ENCODE data around the gene FRMD8.

The FRMD8 gene

DNA sequence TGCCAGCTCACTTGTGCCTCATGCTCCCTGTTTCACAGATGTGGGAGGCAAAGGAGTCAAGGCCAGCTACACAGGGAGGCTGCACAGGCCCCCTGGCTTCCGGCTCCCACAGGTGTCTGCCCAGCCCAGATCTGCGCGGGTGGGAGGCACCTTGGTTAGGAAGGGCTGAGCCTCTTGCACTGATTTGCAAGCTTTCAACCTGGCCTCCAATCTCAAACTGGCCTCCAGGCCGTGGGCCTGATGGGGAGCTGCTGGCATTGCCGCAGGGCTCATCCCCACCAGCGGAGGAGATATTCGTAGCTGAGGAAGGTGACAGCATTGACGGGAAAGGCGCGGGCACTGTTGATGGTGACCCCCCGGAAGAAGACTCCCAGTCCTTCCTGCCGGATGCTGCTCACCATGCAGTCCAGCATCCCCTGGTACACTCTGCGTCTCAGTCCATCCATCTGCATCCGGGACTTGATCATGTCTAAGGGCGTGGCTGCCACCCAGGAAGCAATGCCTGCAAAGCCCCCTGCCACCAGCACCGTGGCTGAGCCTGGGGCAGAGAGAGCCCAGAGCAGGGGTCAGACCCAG lies 10.2 kb upstream of the FRMD8 start:
- no peak for DNase-seq

DNA sequence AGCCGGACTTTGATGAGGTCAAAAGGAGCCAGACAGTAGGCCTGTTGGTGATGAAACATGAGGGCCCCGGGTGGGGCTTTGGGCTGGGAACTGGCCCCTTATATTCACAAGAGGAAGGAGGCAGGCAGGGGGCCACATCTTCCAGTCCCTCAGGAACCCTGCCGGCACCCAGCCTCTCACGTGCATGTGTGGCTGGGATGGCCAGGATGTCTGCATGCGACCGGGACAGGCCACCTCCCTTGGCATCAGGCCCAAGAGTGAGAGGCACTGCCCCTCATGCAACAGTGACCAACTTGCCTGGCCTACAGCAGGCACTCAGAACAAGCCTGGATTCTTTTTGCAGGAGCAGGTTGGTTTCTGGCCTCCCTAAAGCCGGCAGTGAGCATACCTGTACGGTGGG lies 9.4 kb upstream of the FRMD8 start:
- no peak for DNase-seq

DNA sequence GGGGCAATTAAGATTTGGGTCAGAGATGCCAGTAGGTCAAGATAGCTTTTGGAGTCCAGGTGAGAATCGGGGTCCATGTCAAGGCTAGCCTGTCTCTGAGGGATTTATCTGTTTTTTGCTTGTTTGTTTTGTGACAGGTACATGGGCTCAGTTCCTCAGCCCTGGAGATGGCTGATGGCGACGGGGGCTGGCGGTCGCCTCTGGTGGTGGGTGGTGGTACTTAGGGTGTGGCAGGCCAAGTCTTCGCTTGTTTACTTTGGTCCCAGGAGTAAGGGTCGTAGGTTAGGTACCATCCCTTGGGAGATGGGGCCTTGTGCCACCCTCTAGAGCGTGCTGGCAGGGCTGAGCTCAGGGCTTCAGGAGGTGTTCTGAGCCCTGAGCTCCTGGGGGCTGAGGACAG lies 8.7 kb upstream of the FRMD8 start:
- DNase-seq = no peak

DNA sequence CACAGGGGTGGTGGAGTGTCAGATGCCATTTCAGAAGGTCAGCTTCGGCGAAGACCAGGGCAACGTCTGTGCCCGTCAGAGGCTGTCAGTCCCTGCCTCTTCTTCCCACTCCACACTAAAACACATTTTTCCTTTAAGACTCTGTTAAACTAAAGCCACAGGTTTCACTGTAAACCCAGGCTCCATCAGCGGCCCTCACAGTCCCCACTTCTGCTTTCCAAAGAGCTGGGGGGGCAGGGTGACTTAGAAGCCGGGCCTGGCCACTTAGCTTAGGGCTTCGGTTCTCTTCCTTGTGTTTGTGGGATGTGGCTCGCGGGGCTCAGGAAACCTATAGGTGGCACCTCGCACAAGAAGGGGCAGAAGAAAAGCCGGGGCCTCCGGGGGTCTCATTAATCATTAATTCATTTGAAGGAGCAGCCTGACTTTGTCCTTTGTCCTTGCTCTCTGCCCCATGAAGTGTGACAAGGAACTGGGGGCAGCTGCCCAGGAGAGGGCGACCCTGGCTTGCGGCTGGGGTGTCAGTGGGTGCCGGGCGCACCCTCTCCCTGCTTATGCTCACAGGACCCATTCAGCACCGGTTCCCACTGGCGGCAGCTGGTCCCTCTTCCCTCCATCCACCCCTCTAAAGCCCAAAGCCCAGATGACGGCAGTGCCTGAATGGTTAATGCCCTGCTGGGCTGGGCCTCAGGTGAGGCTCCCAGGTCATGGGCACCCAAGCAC lies 8.1 kb upstream of the FRMD8 start:
- DNase-seq = no peak

DNA sequence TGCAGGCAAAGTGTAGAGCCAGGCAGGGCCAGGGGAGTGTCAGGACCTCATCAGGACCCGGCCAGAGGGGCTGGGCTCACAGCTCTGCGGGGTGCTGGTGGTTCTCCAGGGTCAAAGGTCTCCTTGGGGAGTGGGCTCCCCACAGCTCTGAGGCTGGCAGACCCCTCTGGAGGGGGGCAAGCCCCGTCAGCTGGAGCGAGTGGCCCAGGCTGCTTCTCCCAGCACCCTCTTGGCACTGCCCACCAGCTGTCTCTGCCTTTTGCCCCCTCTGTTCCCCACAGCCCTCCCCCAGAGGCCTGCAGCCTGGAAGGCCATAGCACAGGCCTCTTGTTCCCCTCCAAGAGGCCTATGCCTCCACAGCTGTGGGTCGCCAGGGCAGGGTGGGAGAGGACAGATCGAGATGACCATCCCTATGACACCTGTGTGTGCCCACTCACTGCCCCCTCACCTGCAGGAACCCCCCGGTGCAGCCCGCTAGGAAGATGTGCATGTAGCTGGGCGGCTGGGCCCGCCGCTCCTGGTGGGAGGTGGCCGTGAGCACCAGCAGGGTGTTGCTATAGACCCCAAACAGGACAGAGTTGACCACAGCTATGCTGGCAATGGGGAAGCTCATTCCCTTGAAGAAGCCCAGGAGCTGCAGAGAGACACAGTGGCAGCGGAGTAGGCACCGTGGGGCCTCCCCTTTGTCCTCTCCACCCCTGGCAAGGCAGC lies 7.4 kb upstream of the FRMD8 start:
- no peak for DNase-seq

DNA sequence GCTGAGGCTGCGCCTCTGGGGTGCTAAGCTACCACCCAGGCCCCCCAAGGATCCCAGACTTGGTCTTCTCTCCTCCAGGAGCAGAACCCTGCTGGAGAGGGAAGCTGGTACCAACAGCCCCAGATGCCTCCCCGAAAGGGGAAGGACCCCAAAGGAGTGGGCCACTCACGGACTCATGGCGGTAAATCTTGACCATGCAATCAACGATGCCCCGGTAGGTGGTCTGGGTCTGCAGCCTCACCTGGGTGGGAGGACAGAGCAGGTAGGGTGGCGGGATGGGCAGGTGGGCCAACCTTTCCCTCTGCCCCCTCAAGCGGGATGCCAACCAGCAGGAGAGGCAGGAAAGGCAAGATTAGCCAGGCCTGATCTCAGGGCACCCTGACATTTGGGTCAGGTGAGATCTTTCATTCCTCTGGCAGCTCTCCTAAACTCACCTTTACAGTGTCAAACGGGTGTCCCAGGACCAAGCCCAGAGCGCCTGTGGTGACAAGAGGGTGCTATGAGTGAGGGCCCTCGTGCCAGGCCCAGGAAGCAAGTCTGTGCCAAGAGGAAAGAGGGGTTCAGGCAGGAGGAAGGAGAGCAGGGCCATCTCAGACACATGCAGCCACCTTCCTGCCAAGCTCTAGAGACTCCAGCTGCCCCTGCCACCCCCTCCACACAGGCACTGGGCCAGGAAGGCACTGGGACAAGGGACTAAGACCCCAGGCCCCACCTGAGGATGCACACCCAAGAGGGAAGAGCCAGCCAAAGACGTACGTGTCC lies 6.6 kb upstream of the FRMD8 start:
- no peak for DNase-seq

DNA sequence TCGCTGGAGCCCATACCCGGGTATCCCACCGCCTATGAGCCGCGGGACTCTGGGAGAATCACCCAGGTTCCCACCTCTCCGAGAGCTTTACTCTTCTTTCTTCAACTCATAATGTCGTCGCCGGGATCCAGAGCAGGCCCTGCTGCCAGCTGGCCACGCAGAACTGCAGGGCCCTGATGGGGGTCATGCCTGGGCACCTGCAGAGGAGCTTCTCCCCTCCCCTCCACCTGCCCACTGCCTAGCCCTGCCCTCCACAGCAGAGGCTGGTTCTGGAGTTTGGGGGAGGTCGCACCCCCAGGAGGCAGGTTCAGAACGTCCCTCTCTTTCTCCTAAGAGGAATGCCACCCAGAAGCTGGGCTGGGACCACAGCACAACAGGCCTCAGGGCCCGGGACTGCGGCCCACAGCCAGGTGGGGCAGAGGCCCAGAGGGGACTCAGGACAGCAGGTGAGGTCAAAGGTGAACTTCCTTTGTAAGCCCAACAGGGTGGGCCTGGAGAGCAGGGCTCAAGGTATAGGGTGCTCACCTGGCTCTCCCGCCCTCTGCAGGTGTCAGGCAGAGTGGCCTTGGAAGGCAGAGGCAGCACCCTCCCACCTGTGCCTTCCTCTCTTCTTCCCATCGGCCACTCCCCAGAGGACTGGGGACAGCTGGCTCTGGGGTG lies 5.8 kb upstream of the FRMD8 start:
- no peak for DNase-seq

DNA sequence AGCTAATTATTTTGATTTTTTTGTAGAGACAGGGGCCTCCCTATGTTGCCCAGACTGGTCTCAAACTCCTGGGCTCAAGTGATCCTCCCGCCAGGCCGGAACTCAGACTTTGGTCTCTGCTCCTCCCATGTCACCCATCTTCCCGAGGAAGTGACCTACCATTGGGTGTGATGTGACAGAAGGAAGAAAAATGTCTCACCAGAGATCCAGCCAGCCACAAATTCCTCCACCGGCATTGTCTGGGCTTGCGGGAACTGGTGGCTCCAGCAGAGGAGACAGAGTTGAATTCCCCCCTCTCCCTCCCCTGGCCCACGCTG lies 4.8 kb upstream of the FRMD8 start:
- no peak for DNase-seq

DNA sequence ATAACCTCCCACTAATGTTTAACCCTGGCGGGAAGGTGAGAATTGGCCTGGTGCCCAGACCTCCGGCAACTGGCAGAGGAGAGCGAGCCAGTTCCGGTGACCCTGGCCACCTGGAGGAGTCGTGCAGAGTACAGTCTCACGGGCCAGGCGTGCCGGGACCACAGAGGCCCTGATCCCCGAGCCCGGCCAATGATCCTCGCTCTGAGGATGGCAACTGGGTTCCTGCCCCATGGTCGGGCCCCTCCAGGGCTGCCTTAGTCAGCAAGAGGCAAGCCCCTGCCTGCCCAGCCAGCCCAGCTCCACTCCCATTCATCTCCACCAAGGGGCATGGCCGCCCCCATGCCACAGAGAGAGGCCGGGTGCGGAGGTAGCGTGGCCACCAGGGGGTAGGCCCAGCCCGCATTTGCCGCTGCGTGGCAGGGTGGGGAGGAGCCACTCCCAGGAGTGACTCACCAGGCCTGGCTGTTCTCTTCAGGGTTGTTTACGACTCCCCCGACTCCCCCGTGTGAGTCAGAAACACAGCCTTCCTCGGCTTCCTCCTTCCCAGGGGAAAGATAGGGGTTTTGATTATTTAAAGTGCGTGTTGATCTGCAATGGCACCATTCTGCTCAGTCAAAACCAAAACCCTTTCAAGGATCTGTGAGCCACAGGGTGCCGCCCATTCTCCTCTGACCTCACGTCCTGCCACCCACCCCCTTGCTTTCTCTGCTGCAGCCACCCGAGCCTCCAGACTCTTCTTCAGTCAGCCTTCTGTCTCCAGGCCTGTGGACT lies 4.2 kb upstream of the FRMD8 start, which contains the start of gene SLC25A45:
TSS of gene SLC25A45 (minus strand) at position 614 of the 771 bp plus-strand sequence. CDS start 695 bp downstream, outside the sequence.
- peak; percentile 91 for DNase-seq

DNA sequence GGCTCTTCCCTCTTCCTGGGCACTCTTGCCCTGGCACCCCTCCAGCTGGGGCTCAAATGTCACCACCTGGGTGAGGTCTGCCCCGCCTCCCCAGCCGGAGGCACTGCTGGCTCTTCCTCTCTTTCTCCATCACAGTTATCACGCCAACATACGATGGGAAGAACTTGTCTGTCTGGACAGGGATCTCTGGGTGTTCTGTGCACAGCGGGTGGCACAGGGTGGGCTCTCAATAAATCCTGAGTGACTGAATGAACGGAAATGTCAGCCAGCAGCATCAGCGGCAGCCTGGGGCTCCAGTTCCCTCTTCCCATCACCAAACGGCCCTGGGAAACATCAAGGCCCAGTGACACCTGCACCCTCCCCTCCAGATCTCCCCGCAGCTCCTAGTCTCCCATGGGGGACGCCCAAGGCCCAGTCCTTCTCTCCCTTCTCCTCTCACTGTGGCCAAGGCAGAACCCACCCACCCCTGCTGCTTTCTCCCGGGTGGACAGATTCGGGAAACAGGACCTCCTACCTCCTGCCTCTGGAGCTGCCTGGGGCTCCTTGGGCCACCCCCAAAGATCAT lies 3.6 kb upstream of the FRMD8 start:
- DNase-seq = no peak

DNA sequence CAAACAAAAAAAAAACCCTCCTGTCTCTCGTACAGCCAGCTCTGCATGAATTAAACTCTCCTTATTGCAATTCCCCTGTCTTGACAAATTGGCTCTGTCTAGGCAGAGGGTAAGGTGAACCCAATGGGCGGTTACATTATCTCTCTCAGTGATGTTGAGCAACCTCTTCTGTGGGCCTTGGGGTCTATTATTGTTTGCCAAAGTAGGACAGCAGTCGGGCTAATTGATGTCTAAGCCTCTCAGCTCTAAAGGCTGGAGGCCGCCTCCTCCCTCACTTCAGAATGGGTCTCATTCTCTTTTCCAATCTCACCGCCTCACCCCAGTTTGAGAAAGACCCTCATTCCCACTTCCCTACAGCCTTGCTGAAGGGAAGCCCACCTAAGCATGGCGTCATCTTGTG lies 2.7 kb upstream of the FRMD8 start:
- no peak for DNase-seq

DNA sequence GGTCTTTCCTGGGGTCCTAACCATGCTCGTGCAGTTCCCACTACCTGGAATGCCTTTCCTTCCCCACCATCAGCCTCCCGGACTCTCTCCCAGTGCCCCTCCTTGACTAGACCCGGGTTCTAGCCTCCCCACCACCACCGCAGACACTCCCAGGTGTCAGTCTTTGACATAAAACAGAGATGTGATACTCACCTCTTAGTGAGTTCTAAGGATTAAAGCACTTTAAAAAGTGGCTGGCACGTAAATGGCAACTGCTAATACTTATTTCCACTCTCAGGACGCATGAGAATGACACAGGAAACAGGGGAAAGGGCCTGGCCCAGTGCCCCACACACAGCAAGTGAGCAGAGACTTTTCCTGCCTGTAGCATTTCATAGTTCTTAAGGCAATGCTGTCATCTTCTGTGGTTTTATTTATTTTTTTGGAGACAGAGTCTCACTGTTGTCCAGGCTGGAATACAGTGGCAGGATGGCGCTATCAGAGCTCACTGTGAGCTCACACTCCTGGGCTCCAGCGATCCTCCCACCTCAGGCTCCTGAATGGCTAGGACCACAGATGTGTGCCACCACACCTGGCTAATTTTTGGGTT lies 2.0 kb upstream of the FRMD8 start:
- DNase-seq = no peak

DNA sequence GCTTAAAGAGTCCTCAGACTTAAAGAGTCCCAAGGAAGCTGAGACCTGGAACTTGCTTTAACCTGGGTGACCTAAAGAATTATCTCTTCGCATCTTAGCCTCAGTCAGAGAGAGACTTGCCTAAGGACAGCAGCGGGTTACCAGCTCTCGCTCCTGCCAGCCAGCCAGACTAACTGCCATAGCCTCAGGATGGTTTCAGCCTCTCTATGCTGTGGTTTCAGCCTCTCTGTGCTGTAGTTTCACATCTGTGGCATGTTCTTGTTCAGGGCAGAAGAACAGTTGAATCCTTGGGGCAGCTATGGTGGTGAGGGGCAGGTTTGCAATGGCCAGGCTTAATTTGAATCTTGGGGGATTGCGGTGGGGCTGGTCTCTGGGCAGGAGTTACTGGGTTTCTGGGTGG lies 2.3 kb downstream of the FRMD8 start:
- DNase-seq = no peak

DNA sequence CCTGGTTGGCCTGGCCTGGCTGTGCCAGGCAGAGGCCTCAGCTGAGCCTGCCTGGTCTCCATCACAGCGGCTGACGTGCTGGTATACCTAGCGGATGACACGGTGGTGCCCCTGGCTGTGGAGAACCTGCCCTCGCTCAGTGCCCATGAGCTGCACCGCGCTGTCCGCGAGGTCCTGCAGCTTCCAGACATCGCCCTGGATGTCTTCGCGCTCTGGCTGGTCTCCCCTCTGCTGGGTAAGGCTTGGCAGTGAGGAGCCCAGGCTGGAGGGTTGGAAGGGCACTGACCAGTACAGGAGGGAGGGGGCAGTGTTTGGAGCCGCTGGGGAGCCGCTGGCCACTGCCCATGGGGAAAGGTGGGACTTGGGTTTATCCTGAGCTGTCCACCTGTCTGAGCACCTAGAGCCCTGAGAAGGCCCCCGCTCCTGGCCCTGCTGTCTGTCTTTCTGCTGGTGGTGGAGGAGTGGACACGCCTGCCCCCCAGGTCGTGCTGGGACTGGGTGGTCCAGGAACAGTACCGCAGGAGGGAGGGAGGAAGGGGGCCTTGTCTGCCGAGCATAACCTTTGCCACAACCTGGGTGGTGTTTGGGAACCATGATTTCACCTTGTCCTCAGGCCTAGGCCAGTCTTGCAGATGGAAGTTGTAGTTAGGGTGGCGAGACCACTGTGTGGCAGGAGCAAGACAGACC lies 3.0 kb downstream of the FRMD8 start:
- no peak for DNase-seq

DNA sequence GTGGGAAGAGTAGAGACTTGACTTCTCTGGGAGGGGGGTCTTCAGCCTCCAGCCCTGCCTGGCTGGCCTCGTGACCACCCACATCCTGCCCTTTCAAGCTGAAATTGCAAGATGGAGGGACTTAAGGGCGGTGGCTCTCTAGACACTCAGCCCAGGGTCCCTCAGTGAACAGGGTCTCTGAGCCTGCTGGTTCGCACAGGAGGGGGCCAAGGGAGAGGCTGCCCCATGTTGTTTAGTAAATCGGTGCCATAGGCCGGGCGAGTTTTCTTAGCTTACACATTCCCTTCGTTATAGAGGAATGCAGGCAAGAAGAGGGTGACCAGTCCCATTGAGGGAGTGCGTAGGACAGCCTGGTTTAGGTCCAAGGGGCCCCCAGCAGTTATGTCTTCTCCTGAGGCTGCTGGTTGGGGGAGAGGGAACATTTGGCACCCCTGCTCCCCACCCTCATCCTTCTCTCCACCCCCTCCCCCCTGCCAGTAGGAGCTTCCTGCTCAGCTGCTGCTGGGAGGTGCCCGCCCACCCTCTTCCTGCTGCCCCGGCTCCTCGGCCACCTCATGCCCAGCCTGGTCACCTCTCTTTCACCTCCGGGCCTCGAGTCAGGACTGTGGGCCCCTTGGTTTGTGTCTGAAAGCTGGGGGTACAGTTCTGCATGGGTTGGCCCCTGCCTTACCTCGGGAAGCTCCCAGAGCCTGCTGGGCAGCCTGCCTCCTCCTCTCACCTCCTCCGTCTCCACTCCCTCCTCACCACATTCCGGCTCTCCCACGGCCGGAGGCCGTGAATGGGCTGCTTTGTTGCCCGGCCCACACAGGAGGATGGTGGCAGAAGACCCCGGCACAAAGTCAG lies 3.9 kb downstream of the FRMD8 start:
- DNase-seq = no peak

DNA sequence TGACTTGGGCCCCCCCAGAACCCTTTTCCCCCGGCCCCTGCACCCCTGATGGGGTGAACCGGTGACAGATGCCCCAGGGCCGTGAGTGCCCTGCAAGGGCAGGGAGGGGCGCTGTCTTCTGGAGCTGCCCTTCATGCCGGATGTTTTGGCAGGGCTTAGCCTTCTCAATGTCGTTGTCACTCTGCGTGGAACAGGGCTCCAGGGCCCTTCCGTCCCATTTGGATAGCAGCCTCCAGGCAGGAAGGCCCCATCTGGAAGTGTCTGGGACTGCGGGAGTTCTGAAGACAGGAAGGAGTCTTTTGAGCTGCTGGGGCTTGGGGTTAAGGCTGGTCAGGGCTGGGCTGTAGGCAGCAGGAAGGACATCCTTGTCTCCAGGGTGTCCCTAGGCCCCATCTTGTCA lies 4.6 kb downstream of the FRMD8 start:
- DNase-seq = no peak

DNA sequence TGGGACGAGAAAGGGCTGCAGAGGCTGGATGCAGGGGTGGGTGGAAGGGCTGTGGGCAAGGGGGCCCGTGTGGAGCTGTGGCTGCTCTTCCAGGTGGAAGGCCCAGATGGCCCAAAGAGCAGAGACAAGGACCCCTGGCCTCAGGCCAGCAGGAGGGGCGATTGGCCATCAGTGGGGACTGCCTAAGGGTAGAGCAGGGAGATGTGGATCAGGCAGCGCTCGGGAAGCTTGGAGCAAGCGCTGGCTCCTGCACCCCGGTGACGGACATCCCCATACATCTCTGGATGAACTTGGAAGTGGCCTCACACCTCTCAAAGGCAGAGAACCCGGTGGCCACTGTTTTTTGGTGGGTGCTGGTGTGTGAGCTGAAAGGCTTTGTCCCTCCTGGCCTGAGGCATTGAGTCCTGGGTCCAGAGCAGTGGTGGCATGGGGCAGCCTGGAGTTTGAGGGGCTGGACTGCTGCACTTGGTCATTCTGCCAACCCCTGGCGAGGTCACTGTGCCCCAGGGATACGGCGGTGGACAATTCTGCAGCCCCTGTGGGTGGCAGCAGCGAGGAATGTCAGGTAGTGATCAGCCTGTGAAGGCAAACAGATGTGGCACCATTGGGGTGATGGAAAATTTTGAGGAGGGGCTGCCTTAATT lies 5.9 kb downstream of the FRMD8 start:
- no peak for DNase-seq

DNA sequence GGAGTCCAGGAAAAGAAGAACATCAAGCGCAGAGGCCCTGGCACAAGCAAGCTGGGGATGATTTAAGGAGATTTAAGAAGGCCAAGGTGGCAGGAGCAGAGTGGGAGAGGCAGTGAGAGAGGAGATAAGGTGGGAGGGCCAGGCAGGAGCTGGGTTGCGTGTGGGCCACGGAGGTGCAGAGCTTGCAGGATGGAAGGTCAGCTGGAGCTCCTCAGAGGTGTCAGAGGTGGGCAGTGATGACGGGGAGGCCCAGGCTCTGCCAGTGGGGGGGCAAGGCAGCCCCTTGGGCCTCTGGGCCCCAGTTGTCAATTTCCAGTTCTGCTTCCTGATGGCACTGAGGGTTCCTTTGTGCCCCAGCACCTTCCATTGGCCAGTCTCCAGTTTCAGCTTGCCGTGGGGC lies 6.5 kb downstream of the FRMD8 start:
- no peak for DNase-seq

DNA sequence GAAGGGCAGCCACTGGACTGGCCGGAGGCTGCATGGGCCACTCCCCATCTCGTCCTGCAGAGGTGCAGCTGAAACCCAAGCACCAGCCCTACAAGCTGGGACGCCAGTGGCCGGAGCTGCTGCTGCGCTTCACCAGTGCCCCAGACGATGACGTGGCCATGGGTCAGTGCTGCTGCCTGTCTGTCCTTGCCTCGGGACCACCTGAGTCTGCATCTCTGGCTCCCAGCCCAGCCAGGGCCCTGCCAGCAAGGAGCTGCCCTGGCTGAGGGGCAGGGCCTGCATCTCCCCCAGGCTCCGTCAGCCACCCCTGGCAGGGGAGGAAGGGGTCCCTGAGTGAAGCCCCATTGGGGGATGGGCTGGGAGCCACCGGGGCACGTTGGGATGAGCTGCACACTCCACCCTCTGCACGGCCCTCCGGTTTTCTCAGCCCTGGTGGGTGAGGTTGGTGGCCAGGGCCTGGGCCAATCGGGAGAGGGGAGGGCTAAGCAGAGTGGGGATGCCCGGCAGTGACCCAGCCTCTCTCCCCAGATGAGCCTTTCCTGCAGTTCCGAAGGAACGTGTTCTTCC lies 7.2 kb downstream of the FRMD8 start:
- DNase-seq = no peak

Measured in stimulated activated CD4-positive, alpha-beta T cell treated with anti-CD3 and anti-CD28 coated beads, Interleukin-4, amount 100 ng/mL, for 1 hour (primary cell).